HCT116 (cell line): Measurements from ENCODE around the gene IFRD2. TPM values are rescaled to one million over a fixed set of nuclear protein-coding genes. Genes with fewer than 3 reads are reported as not detected.

Experiments
- ATAC-seq: fragments of 200-7000 bp; cut with Tn5 transposase; 2 replicates; pipeline ENCODE4 v1.9.1; 2020; ENCODE audit warnings: mild to moderate bottlenecking, moderate library complexity
- BruUV-seq: library from RNA; stranded (reverse); fragments of 400-500 nt; replicated peaks from 2 replicates; lab custom pipeline; 2021; lab: Mats Ljungman, UMichigan
- CTCF ChIA-PET: fragments of 300-600 bp; sonication (Branson Sonifier 250); formaldehyde crosslinking; loops from one replicate; lab custom pipeline; 2021; ENCODE audit warnings: antibody characterized with exemption; lab: Charles Lee
- POLR2A ChIA-PET: fragments of 300-600, 350-600 bp; sonication (Branson Sonifier 250); formaldehyde crosslinking; loops from one replicate; lab custom pipeline; 2021; ENCODE audit warnings: antibody characterized with exemption; lab: Charles Lee
- RAD21 ChIA-PET, 2 experiments: fragments of 300-600 bp; sonication (Branson Sonifier 250); formaldehyde crosslinking; loops; one replicate each; lab custom pipeline; 2023; ENCODE audit warnings: low total read pairs in 2 of 2; ENCODE audit not compliant: uncharacterized antibody in 2 of 2, unreplicated experiment in 2 of 2, low non-redundant PET in 1 of 2; lab: Charles Lee
- DNase-seq: peaks from one replicate; pipeline ENCODE4 v3.0.0-alpha.2; 2010; ENCODE audit warnings: low read depth, low spot score
- H2AFZ ChIP-seq: fragments of 200-600 bp; shearing (Covaris generic), sonication (generic); 2 replicates; pipeline ENCODE4 v1.6.1; 2017; ENCODE audit warnings: low read depth, mixed run types, mixed read lengths, antibody characterized with exemption, low read length; ENCODE audit not compliant: poor library complexity, severe bottlenecking
- H3K27ac ChIP-seq: 2 replicates; pipeline ENCODE4 v1.5.1; 2012; ENCODE audit warnings: low read depth, low read length
- H3K27me3 ChIP-seq: fragments of 200-600 bp; sonication (generic); 2 replicates; pipeline ENCODE4 v1.6.1; 2016; ENCODE audit warnings: mixed run types, low read length, mixed read lengths; ENCODE audit not compliant: insufficient read depth
- H3K36me3 ChIP-seq, 2 experiments: fragments of 200-500 bp in 1 of 2; fragments of 200-600 bp in 1 of 2; sonication (Bioruptor generic) in 1 of 2; sonication (generic) in 1 of 2; 2 replicates each; pipeline versions ENCODE4 v1.5.1 to v1.6.1; 2014 to 2016; ENCODE audit warnings: low read length in 2 of 2, inconsistent platforms in 1 of 2, mixed read lengths in 1 of 2, mixed run types in 1 of 2; ENCODE audit not compliant: insufficient read depth in 2 of 2, control insufficient read depth in 1 of 2
- H3K4me1 ChIP-seq, 2 experiments: fragments of 200-600 bp in 1 of 2; sonication (generic) in 1 of 2; 2 replicates each; pipeline versions ENCODE4 v1.5.1 to v1.6.1; 2012 to 2017; ENCODE audit warnings: low read length in 2 of 2, inconsistent platforms in 1 of 2, mild to moderate bottlenecking in 1 of 2, mixed read lengths in 1 of 2, mixed run types in 1 of 2, moderate library complexity in 1 of 2; ENCODE audit not compliant: insufficient read depth in 2 of 2, control insufficient read depth in 1 of 2
- H3K4me2 ChIP-seq: fragments of 200-600 bp; sonication (generic); 2 replicates; pipeline ENCODE4 v1.6.1; 2017; ENCODE audit warnings: mixed run types, low read length, mixed read lengths
- H3K4me3 ChIP-seq, 2 experiments: fragments of 200-600 bp in 1 of 2; sonication (generic) in 1 of 2; replicated peaks in 1 of 2; 2 replicates each; pipeline ENCODE4 v1.5.1; 2011 to 2016; ENCODE audit warnings: low read length in 2 of 2, control low read depth in 1 of 2, low read depth in 1 of 2, mild to moderate bottlenecking in 1 of 2, mixed read lengths in 1 of 2, mixed run types in 1 of 2
- H3K79me2 ChIP-seq: fragments of 200-600 bp; sonication (generic); 2 replicates; pipeline ENCODE4 v1.6.1; 2017; ENCODE audit warnings: mild to moderate bottlenecking, mixed run types, low read length, moderate library complexity, mixed read lengths; ENCODE audit not compliant: insufficient read depth
- H3K9ac ChIP-seq: fragments of 200-600 bp; sonication (generic); 2 replicates; pipeline ENCODE4 v1.6.1; 2016; ENCODE audit warnings: low read length, mixed read lengths
- H3K9me2 ChIP-seq: fragments of 200-600 bp; sonication (generic), shearing (Covaris generic); 2 replicates; pipeline ENCODE4 v1.6.1; 2017; ENCODE audit warnings: mixed run types, mild to moderate bottlenecking, moderate library complexity; ENCODE audit not compliant: insufficient read depth
- H3K9me3 ChIP-seq, 2 experiments: fragments of 200-500 bp in 1 of 2; fragments of 200-600 bp in 1 of 2; sonication (Bioruptor generic) in 1 of 2; sonication (generic) in 1 of 2; 2 replicates each; pipeline ENCODE4 v1.6.1; 2014 to 2017; ENCODE audit warnings: low read length in 2 of 2, mixed read lengths in 2 of 2, inconsistent platforms in 1 of 2, low read depth in 1 of 2, mild to moderate bottlenecking in 1 of 2, mixed run types in 1 of 2, moderate library complexity in 1 of 2; ENCODE audit not compliant: control insufficient read depth in 1 of 2, insufficient read depth in 1 of 2
- H4K20me1 ChIP-seq: fragments of 200-600 bp; sonication (generic), shearing (Covaris generic); 2 replicates; pipeline ENCODE4 v1.6.1; 2017; ENCODE audit warnings: mixed run types, mild to moderate bottlenecking, moderate library complexity; ENCODE audit not compliant: insufficient read depth
- CBX3 ChIP-seq: IDR thresholded peaks from 2 replicates; pipeline ENCODE4 v1.6.1; 2012; ENCODE audit warnings: low read depth
- CEBPB ChIP-seq: IDR thresholded peaks from 2 replicates; pipeline ENCODE4 v1.6.1; 2012; ENCODE audit warnings: low read depth
- CTCF ChIP-seq, 3 experiments: fragments of 200-600 bp in 1 of 3; sonication (generic) in 1 of 3; IDR thresholded peaks in 2 of 3; conservative IDR thresholded peaks in 1 of 3; 2 replicates each; pipeline ENCODE4 v1.5.1; 2012 to 2017; ENCODE audit warnings: low read depth in 2 of 3, low read length in 2 of 3, antibody characterized with exemption in 1 of 3, borderline replicate concordance in 1 of 3, control low read depth in 1 of 3, mild to moderate bottlenecking in 1 of 3, mixed read lengths in 1 of 3, mixed run types in 1 of 3, moderate library complexity in 1 of 3; ENCODE audit not compliant: insufficient read depth in 1 of 3
- JUND ChIP-seq: IDR thresholded peaks from 2 replicates; pipeline ENCODE4 v1.6.1; 2012
- REST ChIP-seq: IDR thresholded peaks from 2 replicates; pipeline ENCODE4 v1.6.1; 2012; ENCODE audit warnings: low read depth
- SIN3A ChIP-seq: IDR thresholded peaks from 2 replicates; pipeline ENCODE4 v1.6.1; 2012; ENCODE audit warnings: low read depth
- SRF ChIP-seq: IDR thresholded peaks from 2 replicates; pipeline ENCODE4 v1.6.1; 2012; ENCODE audit warnings: low read depth
- TCF7L2 ChIP-seq: IDR thresholded peaks from 2 replicates; pipeline ENCODE4 v1.7.0; 2011; ENCODE audit warnings: borderline replicate concordance, inconsistent platforms; ENCODE audit not compliant: insufficient read depth, insufficient read length; ENCODE audit errors: extremely low read depth
- intact Hi-C: fragments of 100-400 bp; cut with micrococcal nuclease; formaldehyde crosslinking; loops from 2 replicates; pipeline ENCODE4 v1.10.0; 2022
- total RNA-seq: library from RNA; stranded (reverse); gene quantifications from one replicate; pipeline ENCODE4 v1.2.1, GENCODE V29; 2021; ENCODE audit not compliant: unreplicated experiment
- TF ChIP-seq, protein P1 (sequence below): IDR thresholded peaks from 2 replicates; pipeline ENCODE4 v1.6.1; 2011; ENCODE audit warnings: mild to moderate bottlenecking, low read length, moderate library complexity; ENCODE audit not compliant: insufficient replicate concordance; ENCODE audit errors: extremely low read depth

The IFRD2 gene
- total RNA-seq, 1 experiment from 2014 or later = 146 TPM

- Histone ChIP-seq H3K4me1 (peaks cover 40 to 58% of the 10 kb centered on the region in 2 experiments), H3K27me3 (no peaks in the 10 kb centered on the region), H2AFZ (no peak overlapping the region), H3K36me3 (peaks cover 0 to 5% of the 10 kb centered on the region in 2 experiments; a peak in 1 of 4 replicates), H3K9ac (no peak overlapping the region), H3K4me3 (no peak overlapping the region), H3K27ac (peak overlapping the region; percentile 19; the same call in 1 of the 2 replicates), H3K9me3 (no peaks in the 10 kb centered on the region), H3K4me2 (no peak overlapping the region), H3K79me2 (peaks cover 95% of the 10 kb centered on the region), H3K9me2 (no peaks in the 10 kb centered on the region), H4K20me1 (no peaks in the 10 kb centered on the region)
- TF ChIP-seq, protein P1, sequence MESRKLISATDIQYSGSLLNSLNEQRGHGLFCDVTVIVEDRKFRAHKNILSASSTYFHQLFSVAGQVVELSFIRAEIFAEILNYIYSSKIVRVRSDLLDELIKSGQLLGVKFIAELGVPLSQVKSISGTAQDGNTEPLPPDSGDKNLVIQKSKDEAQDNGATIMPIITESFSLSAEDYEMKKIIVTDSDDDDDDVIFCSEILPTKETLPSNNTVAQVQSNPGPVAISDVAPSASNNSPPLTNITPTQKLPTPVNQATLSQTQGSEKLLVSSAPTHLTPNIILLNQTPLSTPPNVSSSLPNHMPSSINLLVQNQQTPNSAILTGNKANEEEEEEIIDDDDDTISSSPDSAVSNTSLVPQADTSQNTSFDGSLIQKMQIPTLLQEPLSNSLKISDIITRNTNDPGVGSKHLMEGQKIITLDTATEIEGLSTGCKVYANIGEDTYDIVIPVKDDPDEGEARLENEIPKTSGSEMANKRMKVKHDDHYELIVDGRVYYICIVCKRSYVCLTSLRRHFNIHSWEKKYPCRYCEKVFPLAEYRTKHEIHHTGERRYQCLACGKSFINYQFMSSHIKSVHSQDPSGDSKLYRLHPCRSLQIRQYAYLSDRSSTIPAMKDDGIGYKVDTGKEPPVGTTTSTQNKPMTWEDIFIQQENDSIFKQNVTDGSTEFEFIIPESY = no peak
- TF ChIP-seq JUND = no peak
- no peak for TF ChIP-seq SRF
- TF ChIP-seq CEBPB = no peak
- no peak for TF ChIP-seq CTCF (IDR thresholded peaks at IDR 0.05 in 2 of 3, conservative IDR thresholded peaks at IDR 0.05 in 1 of 3; ENCODE audit: borderline replicate concordance in 1 of 3, insufficient read depth in 1 of 3, low read depth in 2 of 3, low read length in 2 of 3)
- TF ChIP-seq TCF7L2 = no peak
- no peak for TF ChIP-seq SIN3A
- TF ChIP-seq CBX3 = no peak
- TF ChIP-seq REST = no peak
- BruUV-seq = no TSS peak
- ATAC-seq (no peak), DNase-seq (no peak)
- CTCF ChIA-PET = interaction anchor here (0.8 to 1.4 kb wide), 3 partner anchors 16 to 49 kb away, joined by 3 to 8 read pairs (median 3); no protein-coding TSS in a partner anchor
- intact Hi-C loops = no loop called here
- RAD21 ChIA-PET = no interaction called here
- POLR2A ChIA-PET = interaction anchor here (0.8 to 0.9 kb wide), 2 partner anchors 16 to 21 kb away, joined by 3 to 4 read pairs; no protein-coding TSS in a partner anchor
These were observed 48.7 kb downstream of the IFRD2 start for GRCh38 chr3:50243543-50243895.
